Fibroblast of lung (primary cell): ENCODE results near the gene TBPL1.

Experiments
- CTCF ChIP-seq, 2 donors: IDR thresholded peaks in 1 of 2; conservative IDR thresholded peaks in 1 of 2; 1 replicate in 1 of 2; 2 replicates in 1 of 2; pipeline ENCODE4 v1.5.1; 2011 to 2012; ENCODE audit warnings: low read length in 2 of 2, control low read depth in 1 of 2, inconsistent platforms in 1 of 2, low read depth in 1 of 2, mild to moderate bottlenecking in 1 of 2
- EZH2 ChIP-seq: IDR thresholded peaks from 2 replicates; pipeline ENCODE4 v1.5.1; 2012; ENCODE audit warnings: low read length, control low read depth, mild to moderate bottlenecking; ENCODE audit errors: missing control alignments

GRCh38 chr6:133951881-133952814 is 876 bp upstream of the TBPL1 start:
- TF ChIP-seq CTCF (conservative IDR thresholded peaks at IDR 0.05 in 1 of 2, IDR thresholded peaks at IDR 0.05 in 1 of 2; ENCODE audit: low read depth in 1 of 2, low read length in 2 of 2) (peak; percentile 42 to 48), EZH2 (no peak)
